Prostate gland (tissue), 2 donors: ENCODE results near the gene AMBP.

Experiments
- CTCF ChIP-seq, 4 experiments: fragments of 200-600 bp in 2 of 4; fragments of 450-650 bp in 2 of 4; sonication (generic) in 2 of 4; IDR thresholded peaks; 1 replicate in 3 of 4; 2 replicates in 1 of 4; pipeline ENCODE4 v1.5.1; 2016 to 2019; ENCODE audit warnings: antibody characterized with exemption in 4 of 4, mild to moderate bottlenecking in 2 of 4, moderate library complexity in 2 of 4
- POLR2A ChIP-seq: fragments of 450-650 bp; IDR thresholded peaks from one replicate; pipeline ENCODE4 v1.6.1; 2016; ENCODE audit warnings: antibody characterized with exemption, mild to moderate bottlenecking
- POLR2AphosphoS5 ChIP-seq: sonication (generic); formaldehyde crosslinking; IDR thresholded peaks from one replicate; pipeline ENCODE4 v1.6.1; 2017; ENCODE audit warnings: antibody characterized with exemption

- TF ChIP-seq POLR2AphosphoS5 (no peak), POLR2A (no peak), CTCF (IDR thresholded peaks at IDR 0.05) (no peak)
Measured at GRCh38 chr9:114060711-114061110, 17.4 kb downstream of the AMBP start.
